Measurements from ENCODE around the gene SALL1.
A peak's percentile ranks its signal among the peaks of the same experiment; 100 is the strongest.

Gene SALL1

DNA sequence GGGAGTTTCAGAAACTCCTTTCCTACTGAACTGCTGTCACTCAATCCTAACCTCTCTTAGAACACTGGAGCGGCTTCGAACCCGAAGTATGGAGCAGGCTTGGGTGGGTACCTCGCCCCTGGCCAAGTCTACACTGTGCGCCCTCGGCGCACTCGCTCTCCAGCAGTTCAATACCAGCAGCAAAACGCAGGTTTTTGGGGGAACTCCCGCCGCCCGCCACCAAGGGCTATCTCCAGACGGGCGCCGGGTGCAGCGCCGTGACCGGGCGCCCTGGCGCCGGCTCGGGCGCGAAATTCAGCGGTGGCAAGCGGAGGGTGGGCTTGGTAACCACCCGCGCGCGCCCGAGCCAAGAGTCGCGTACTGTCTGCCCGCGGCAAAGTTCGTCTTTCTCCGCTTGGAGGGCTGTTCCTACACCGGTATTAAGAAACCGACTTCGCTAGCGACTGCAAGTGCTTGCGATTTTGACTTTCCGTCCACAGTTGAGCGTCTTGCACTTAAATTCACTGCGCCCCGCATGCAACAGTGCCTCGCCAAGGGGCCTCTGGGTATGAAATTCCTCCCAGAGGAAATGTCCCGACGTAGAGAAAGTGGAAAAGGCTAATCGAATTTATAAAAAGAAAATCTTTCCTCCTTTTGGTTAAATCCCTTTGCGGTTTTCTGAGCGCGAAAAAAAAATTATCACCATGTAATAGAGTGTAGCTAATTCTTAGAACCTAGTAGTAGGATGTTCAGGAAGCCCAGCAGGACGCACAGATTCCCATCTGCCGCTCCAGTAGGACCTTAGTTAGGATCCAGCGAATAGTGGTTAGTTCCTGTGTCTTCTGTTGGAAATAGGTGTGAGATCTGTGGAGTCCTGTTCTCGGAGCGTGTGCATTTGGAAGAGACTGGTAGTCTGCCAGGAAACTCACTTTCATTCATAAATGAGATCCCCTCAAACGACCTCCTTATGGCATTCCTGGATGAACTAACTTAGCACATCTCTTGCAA, 5.0 kb upstream of the SALL1 start:
- DNase-seq: no peak

GRCh38 chr16:51155199-51155607, 4.1 kb upstream of the SALL1 start:
- DNase-seq: no peak

- DNase-seq: no peak
These were observed 3.5 kb upstream of the SALL1 start for GRCh38 chr16:51154271-51155171.

GRCh38 chr16:51153577-51154031, 2.5 kb upstream of the SALL1 start:
- no peak for DNase-seq

GRCh38 chr16:51152691-51153576, 1.9 kb upstream of the SALL1 start:
- DNase-seq: no peak

GRCh38 chr16:51151961-51152663, 1.0 kb upstream of the SALL1 start:
- peak; percentile 81 for DNase-seq

DNA sequence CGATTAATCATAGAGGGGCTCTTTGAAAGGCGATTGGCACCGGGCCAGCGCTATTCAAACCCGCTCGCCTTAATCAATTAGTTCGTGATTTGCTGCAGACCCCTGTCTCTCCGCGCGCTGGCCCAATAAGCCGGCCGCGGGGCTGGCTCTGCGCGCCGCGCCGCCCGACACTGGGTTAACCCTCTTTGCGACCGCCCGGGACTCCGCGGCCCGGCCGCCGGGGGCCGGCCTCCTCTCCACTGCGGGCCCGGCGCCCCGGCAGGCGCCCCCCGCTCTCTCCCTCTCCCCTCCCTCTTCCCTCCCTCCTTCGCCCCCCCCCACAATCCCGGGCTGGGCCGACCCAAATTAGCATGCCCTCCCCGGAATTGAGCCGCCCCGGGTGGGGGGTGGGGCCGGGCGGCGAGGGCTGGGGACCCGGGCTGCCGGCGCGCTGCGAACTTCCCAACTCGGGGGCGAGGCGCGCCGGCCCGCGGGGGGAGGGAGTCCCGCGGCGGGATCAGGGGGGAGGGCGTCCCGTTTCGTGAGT, 428 bp upstream of the SALL1 start:
- DNase-seq: no peak

GRCh38 chr16:51150165-51150887, 744 bp downstream of the SALL1 start:
- DNase-seq: no peak

DNA sequence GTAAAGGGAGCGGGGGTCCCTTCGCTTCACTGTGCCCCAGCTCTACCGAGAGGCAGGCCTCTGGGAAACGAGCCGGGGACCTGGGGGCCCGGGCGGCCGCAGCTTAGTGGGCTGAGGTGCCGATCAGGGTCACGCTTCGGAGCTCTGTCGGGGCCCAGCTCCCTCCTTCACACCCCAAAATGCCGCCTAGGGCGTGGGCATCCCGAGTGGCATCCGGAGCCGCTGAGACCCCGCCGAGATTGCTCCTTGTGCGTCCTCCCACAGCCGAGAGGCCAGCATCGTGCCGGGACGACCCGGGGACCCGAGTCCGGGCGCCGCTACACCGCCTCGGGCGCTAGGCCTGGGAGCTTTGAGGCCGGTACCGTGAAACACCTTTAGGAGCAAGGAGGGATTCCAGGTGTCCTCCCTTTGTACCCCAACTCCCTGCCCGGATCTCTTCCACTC, 1.3 kb downstream of the SALL1 start:
- DNase-seq: no peak

- DNase-seq: no peak
These were observed 1.8 kb downstream of the SALL1 start for GRCh38 chr16:51149251-51149661.

- DNase-seq: no peak
These were observed 2.3 kb downstream of the SALL1 start for GRCh38 chr16:51148678-51149228.

- no peak for DNase-seq
These were observed 3.0 kb downstream of the SALL1 start for GRCh38 chr16:51147776-51148677.

GRCh38 chr16:51146256-51146924, 4.7 kb downstream of the SALL1 start:
- DNase-seq: no peak

GRCh38 chr16:51144203-51144602, 6.9 kb downstream of the SALL1 start:
- DNase-seq: no peak

DNA sequence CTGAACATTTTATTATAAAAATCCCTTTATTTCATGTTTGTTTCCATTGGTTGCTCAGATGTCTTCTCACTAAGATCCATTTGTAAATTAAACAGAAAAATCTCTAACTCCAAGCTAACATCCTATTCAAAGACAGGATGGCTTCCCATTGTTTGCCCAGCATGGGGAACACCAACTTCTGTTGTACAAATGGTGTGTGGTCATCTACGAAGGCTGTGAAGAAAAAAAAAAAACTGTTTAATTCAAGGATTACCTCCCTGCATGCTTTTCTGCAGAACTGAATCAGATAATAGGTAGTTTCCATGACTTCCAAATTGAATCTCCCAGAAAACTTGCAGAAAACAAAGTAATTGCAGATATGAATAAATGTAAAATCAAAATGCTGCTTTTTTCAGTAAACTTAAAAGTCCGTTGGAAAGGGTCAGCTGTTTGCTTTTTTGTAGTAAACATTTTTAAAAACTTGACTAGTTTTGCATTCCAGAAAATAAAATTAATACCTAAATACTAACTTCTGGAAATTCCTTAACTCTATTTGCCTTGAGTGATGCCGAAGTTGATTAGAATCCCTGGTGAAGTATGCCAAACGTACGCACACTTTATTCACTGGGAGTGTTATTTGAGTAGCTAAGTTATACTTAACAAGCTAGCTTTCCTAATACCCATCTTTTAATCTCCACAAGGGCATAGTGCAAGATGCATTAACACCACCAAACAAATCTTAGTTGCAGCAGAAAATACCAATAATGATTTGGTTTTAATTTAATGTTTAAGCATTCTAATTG, 7.7 kb downstream of the SALL1 start:
- DNase-seq: no peak

DNA sequence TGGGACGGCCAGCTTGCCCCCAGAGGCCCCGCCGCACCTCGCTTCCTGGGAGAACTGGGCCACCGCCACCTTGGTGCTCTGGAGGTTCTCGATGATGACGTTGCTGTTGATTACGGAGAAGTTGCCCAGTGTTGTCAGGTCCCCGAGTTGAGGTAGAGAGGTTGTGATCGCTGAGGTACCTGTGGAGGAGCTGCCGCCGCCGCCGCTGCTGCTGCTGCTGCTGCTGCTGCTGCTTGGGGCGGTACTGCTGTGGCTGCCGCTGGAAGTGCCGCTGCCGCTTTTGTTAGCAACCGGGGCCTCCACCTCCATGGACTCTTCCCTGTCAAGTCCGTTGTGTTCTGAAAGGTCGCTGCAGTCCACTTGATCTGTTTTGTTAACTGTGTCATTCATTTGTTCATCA, 9.5 kb downstream of the SALL1 start:
- DNase-seq: no peak

- no peak for DNase-seq
These were observed 10.0 kb downstream of the SALL1 start for GRCh38 chr16:51141106-51141505.

DNA sequence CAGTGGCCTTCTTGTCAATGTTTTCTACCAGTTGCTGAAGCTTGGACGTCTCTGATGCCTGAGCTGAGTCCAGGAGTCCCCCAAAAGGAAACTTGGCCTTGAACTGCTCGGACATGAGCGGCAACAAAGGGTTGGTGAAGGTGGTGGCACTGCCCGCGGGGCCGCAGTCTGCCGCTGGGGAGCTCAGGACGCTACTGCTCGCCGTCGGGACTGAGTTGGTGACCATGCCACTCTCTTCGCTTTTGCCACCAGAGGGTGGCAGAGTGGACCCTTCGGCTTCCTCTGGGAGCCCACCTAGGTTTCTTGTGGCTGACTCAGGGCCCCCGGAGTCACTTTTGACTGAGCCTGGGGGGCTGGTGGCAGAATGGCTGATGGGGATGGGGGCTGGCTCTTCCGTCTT, 11.0 kb downstream of the SALL1 start:
- no peak for DNase-seq

Measured in cortex of kidney (tissue), 1 donor.